ENCODE measurements around the gene SNX9.
"Not testable (repeated sequence)": the region's sequence is repeated elsewhere in the genome, so short reads cannot be mapped to it uniquely, and the experiment has no call there.

Gene SNX9

GRCh38 chr6:157885211-157885788, 62.3 kb downstream of the SNX9 start:
- no peaks in the 10 kb centered on the region for H3K9me3 Mint-ChIP-seq
- peaks cover 39% of the 10 kb centered on the region for H3K36me3 Mint-ChIP-seq
- H3K4me1 Mint-ChIP-seq, result peaks cover 15% of the 10 kb centered on the region
- peak overlapping the region; percentile 86 for H3K27ac Mint-ChIP-seq
- peak in 1 of 2 donors; percentile 42 for DNase-seq (ENCODE audit: low spot score in 2 of 2)
- no peaks in the 10 kb centered on the region for H3K27me3 Mint-ChIP-seq
- no peak overlapping the region for H3K4me3 Mint-ChIP-seq
- ATAC-seq (ENCODE audit: low read depth), result peak; percentile 93

GRCh38 chr6:157885876-157886275, 62.8 kb downstream of the SNX9 start:
- Mint-ChIP-seq H3K4me1 (peaks cover 15% of the 10 kb centered on the region), H3K4me3 (no peak overlapping the region), H3K36me3 (peaks cover 35% of the 10 kb centered on the region), H3K27me3 (no peaks in the 10 kb centered on the region), H3K9me3 (no peaks in the 10 kb centered on the region), H3K27ac (peak overlapping the region; percentile 86)
- no peak for ATAC-seq (ENCODE audit: low read depth)
- DNase-seq (ENCODE audit: low spot score in 2 of 2), result no peak

GRCh38 chr6:157887892-157888291, 64.8 kb downstream of the SNX9 start:
- H3K9me3 Mint-ChIP-seq, result no peaks in the 10 kb centered on the region
- no peaks in the 10 kb centered on the region for H3K27me3 Mint-ChIP-seq
- ATAC-seq (ENCODE audit: low read depth), result no peak
- peak overlapping the region; percentile 49 for H3K27ac Mint-ChIP-seq
- peaks cover 31% of the 10 kb centered on the region for H3K36me3 Mint-ChIP-seq
- peaks cover 16% of the 10 kb centered on the region for H3K4me1 Mint-ChIP-seq
- H3K4me3 Mint-ChIP-seq, result no peak overlapping the region
- DNase-seq (ENCODE audit: low spot score in 2 of 2), result no peak

GRCh38 chr6:157891544-157892362, 68.7 kb downstream of the SNX9 start:
- ATAC-seq (ENCODE audit: low read depth) (peak; percentile 29), DNase-seq (ENCODE audit: low spot score in 2 of 2) (no peak)
- Mint-ChIP-seq H3K4me3 (no peak overlapping the region), H3K27ac (peak overlapping the region; percentile 25), H3K4me1 (peaks cover 15% of the 10 kb centered on the region), H3K9me3 (no peaks in the 10 kb centered on the region), H3K27me3 (no peaks in the 10 kb centered on the region), H3K36me3 (peaks cover 29% of the 10 kb centered on the region)

- Mint-ChIP-seq H3K27me3 (no peaks in the 10 kb centered on the region), H3K36me3 (peaks cover 23% of the 10 kb centered on the region), H3K4me3 (no peak overlapping the region), H3K4me1 (peaks cover 15% of the 10 kb centered on the region), H3K9me3 (no peaks in the 10 kb centered on the region), H3K27ac (no peak overlapping the region)
- ATAC-seq (ENCODE audit: low read depth) (no peak), DNase-seq (ENCODE audit: low spot score in 2 of 2) (no peak)
Observed at GRCh38 chr6:157892363-157892877, 69.4 kb downstream of the SNX9 start.

- no peak for DNase-seq (ENCODE audit: low spot score in 2 of 2)
- no peak overlapping the region for H3K27ac Mint-ChIP-seq
- ATAC-seq (ENCODE audit: low read depth), result peak; percentile 61
- H3K9me3 Mint-ChIP-seq, result no peaks in the 10 kb centered on the region
- H3K4me3 Mint-ChIP-seq, result no peak overlapping the region
- H3K27me3 Mint-ChIP-seq, result no peaks in the 10 kb centered on the region
- H3K36me3 Mint-ChIP-seq, result peaks cover 16% of the 10 kb centered on the region
- H3K4me1 Mint-ChIP-seq, result peaks cover 15% of the 10 kb centered on the region
Observed at GRCh38 chr6:157893238-157893637, 70.2 kb downstream of the SNX9 start.

GRCh38 chr6:157895585-157895984, 72.5 kb downstream of the SNX9 start:
- Mint-ChIP-seq H3K36me3 (peaks cover 16% of the 10 kb centered on the region), H3K27me3 (no peaks in the 10 kb centered on the region), H3K27ac (no peak overlapping the region), H3K4me3 (no peak overlapping the region), H3K9me3 (no peaks in the 10 kb centered on the region), H3K4me1 (peaks cover 12% of the 10 kb centered on the region)
- ATAC-seq (ENCODE audit: low read depth) (no peak), DNase-seq (ENCODE audit: low spot score in 2 of 2) (no peak)

- Mint-ChIP-seq H3K27ac (no peak overlapping the region), H3K4me1 (peaks cover 4% of the 10 kb centered on the region)
Observed at GRCh38 chr6:157896932-157897331, 73.9 kb downstream of the SNX9 start.

GRCh38 chr6:157898169-157898568, 75.1 kb downstream of the SNX9 start:
- Mint-ChIP-seq H3K4me3 (no peak overlapping the region), H3K27me3 (no peaks in the 10 kb centered on the region), H3K4me1 (peaks cover 3% of the 10 kb centered on the region), H3K9me3 (no peaks in the 10 kb centered on the region), H3K27ac (peak overlapping the region; percentile 8), H3K36me3 (peaks cover 10% of the 10 kb centered on the region)
- ATAC-seq (ENCODE audit: low read depth), result no peak
- no peak for DNase-seq (ENCODE audit: low spot score in 2 of 2)

More at GRCh38 chr6:157896932-157897331, 73.9 kb downstream of the SNX9 start:
- Mint-ChIP-seq H3K36me3 (peaks cover 11% of the 10 kb centered on the region), H3K4me3 (no peak overlapping the region), H3K27me3 (no peaks in the 10 kb centered on the region), H3K9me3 (no peaks in the 10 kb centered on the region)
- no peak for DNase-seq (ENCODE audit: low spot score in 2 of 2)
- no peak for ATAC-seq (ENCODE audit: low read depth)

- peak overlapping the region; percentile 8 for H3K27ac Mint-ChIP-seq
- H3K36me3 Mint-ChIP-seq, result peaks cover 11% of the 10 kb centered on the region
- H3K4me3 Mint-ChIP-seq, result no peak overlapping the region
Observed at GRCh38 chr6:157898640-157899039, 75.6 kb downstream of the SNX9 start.

GRCh38 chr6:157900262-157900661, 77.2 kb downstream of the SNX9 start:
- not testable (repeated sequence) for H3K27ac Mint-ChIP-seq; H3K27me3 Mint-ChIP-seq; H3K9me3 Mint-ChIP-seq; ATAC-seq (ENCODE audit: low read depth); H3K4me1 Mint-ChIP-seq; DNase-seq (ENCODE audit: low spot score in 2 of 2); H3K4me3 Mint-ChIP-seq
- H3K36me3 Mint-ChIP-seq, result peaks cover 12% of the 10 kb centered on the region

More at GRCh38 chr6:157898640-157899039, 75.6 kb downstream of the SNX9 start:
- DNase-seq (ENCODE audit: low spot score in 2 of 2), result no peak
- H3K9me3 Mint-ChIP-seq, result no peaks in the 10 kb centered on the region
- ATAC-seq (ENCODE audit: low read depth), result no peak
- H3K4me1 Mint-ChIP-seq, result peaks cover 3% of the 10 kb centered on the region
- H3K27me3 Mint-ChIP-seq, result no peaks in the 10 kb centered on the region

GRCh38 chr6:157900751-157901150, 77.7 kb downstream of the SNX9 start:
- H3K27me3 Mint-ChIP-seq, result not testable (repeated sequence)

GRCh38 chr6:157904999-157905398, 82.0 kb downstream of the SNX9 start:
- Mint-ChIP-seq H3K27ac (no peak overlapping the region), H3K4me1 (peaks cover 20% of the 10 kb centered on the region), H3K36me3 (peaks cover 18% of the 10 kb centered on the region)

More at GRCh38 chr6:157900751-157901150, 77.7 kb downstream of the SNX9 start:
- H3K9me3 Mint-ChIP-seq; DNase-seq (ENCODE audit: low spot score in 2 of 2); H3K4me3 Mint-ChIP-seq; H3K27ac Mint-ChIP-seq; H3K4me1 Mint-ChIP-seq; ATAC-seq (ENCODE audit: low read depth): not testable (repeated sequence)
- H3K36me3 Mint-ChIP-seq, result peaks cover 12% of the 10 kb centered on the region

GRCh38 chr6:157905590-157906342, 82.7 kb downstream of the SNX9 start:
- Mint-ChIP-seq H3K4me3 (no peak overlapping the region), H3K27me3 (no peaks in the 10 kb centered on the region), H3K4me1 (peaks cover 20% of the 10 kb centered on the region), H3K36me3 (peaks cover 24% of the 10 kb centered on the region), H3K27ac (no peak overlapping the region), H3K9me3 (no peaks in the 10 kb centered on the region)
- no peak for ATAC-seq (ENCODE audit: low read depth)
- DNase-seq (ENCODE audit: low spot score in 2 of 2), result no peak

More at GRCh38 chr6:157904999-157905398, 82.0 kb downstream of the SNX9 start:
- no peak overlapping the region for H3K4me3 Mint-ChIP-seq
- ATAC-seq (ENCODE audit: low read depth), result no peak
- no peaks in the 10 kb centered on the region for H3K27me3 Mint-ChIP-seq
- no peaks in the 10 kb centered on the region for H3K9me3 Mint-ChIP-seq
- DNase-seq (ENCODE audit: low spot score in 2 of 2), result no peak
